K562 (cell line): Measurements from ENCODE around the gene ASPHD2. TPM values are rescaled to one million over a fixed set of nuclear protein-coding genes. Genes with fewer than 3 reads are reported as not detected.

Experiments used
- ATAC-seq: fragments of 200-7000 bp; cut with Tn5 transposase; 3 replicates; pipeline ENCODE4 v1.9.1; 2020; ENCODE audit warnings: moderate library complexity
- BruUV-seq: library from RNA; stranded (reverse); fragments of 400-500 nt; replicated peaks from 2 replicates; lab custom pipeline; 2021; lab: Mats Ljungman, UMichigan
- CTCF ChIA-PET: fragments of 300-600 bp; formaldehyde crosslinking; extraction: SDS; loops from one replicate; lab custom pipeline; 2021; ENCODE audit warnings: low intra/inter-chr PET ratio; lab: Yijun Ruan, JAX
- POLR2A ChIA-PET: fragments of 300-600, 350-650 bp; sonication (Branson Sonifier 250); formaldehyde crosslinking; extraction: SDS; loops from one replicate; lab custom pipeline; 2021; ENCODE audit warnings: antibody characterized with exemption, inconsistent platforms; lab: Yijun Ruan, JAX
- DNase-seq, 4 experiments: peaks; one replicate each; pipeline versions ENCODE4 v3.0.0 to v3.0.0-alpha.2; 2011 to 2018; ENCODE audit warnings: low spot score in 3 of 4, mixed read lengths in 3 of 4; ENCODE audit errors: extremely low read depth in 1 of 4
- FAIRE-seq: peaks from 2 replicates; lab custom pipeline; 2011; peaks lifted over from hg19 to GRCh38; lab: Jason Lieb, UNC
- H2AFZ ChIP-seq: 2 replicates; pipeline ENCODE4 v1.6.0; 2011; ENCODE audit warnings: low read depth, low read length, control low read depth, inconsistent platforms
- H3K27ac ChIP-seq: fragments of 200-600 bp; 3 replicates; pipeline ENCODE4 v1.8.0; 2011; ENCODE audit warnings: low read depth, mild to moderate bottlenecking, control low read depth, inconsistent platforms, low read length, moderate library complexity, mixed read lengths; ENCODE audit errors: extremely low read depth
- H3K27me3 ChIP-seq, 2 experiments: fragments of 300-600 bp in 1 of 2; 2 replicates in 1 of 2; 3 replicates in 1 of 2; pipeline versions ENCODE4 v1.6.0 to v1.8.0; 2011; ENCODE audit warnings: inconsistent platforms in 2 of 2, low read length in 2 of 2, mild to moderate bottlenecking in 1 of 2, mixed read lengths in 1 of 2, moderate library complexity in 1 of 2; ENCODE audit not compliant: control insufficient read depth in 2 of 2, insufficient read depth in 2 of 2
- H3K36me3 ChIP-seq: fragments of 300-600 bp; 3 replicates; pipeline ENCODE4 v1.8.0; 2011; ENCODE audit warnings: mild to moderate bottlenecking, low read length, inconsistent platforms; ENCODE audit not compliant: control insufficient read depth, insufficient read depth
- H3K4me1 ChIP-seq, 2 experiments: fragments of 200-600 bp in 1 of 2; replicated peaks in 1 of 2; 2 replicates in 1 of 2; 3 replicates in 1 of 2; pipeline versions ENCODE4 v1.5.1 to v1.8.0; 2011; ENCODE audit warnings: inconsistent platforms in 2 of 2, low read length in 2 of 2, mild to moderate bottlenecking in 1 of 2, mixed read lengths in 1 of 2, moderate library complexity in 1 of 2; ENCODE audit not compliant: control insufficient read depth in 2 of 2, insufficient read depth in 2 of 2
- H3K4me2 ChIP-seq: 2 replicates; pipeline ENCODE4 v1.6.1; 2011; ENCODE audit warnings: low read length, control low read depth, inconsistent platforms, mixed read lengths; ENCODE audit not compliant: insufficient read depth
- H3K4me3 ChIP-seq: fragments of 200-600 bp; sonication (generic), shearing (Covaris generic); 2 replicates; pipeline ENCODE4 v1.5.1; 2016; ENCODE audit warnings: control low read depth, inconsistent platforms
- H3K79me2 ChIP-seq: fragments of 200-600 bp; 3 replicates; pipeline ENCODE4 v1.8.0; 2011; ENCODE audit warnings: low read length, inconsistent platforms; ENCODE audit not compliant: control insufficient read depth, insufficient read depth
- H3K9ac ChIP-seq, 2 experiments: 2 replicates each; pipeline versions ENCODE4 v1.6.0 to v1.6.1; 2011; ENCODE audit warnings: low read depth in 2 of 2, low read length in 2 of 2, control low read depth in 1 of 2, inconsistent platforms in 1 of 2, mild to moderate bottlenecking in 1 of 2, mixed read lengths in 1 of 2; ENCODE audit not compliant: insufficient read depth in 1 of 2
- H3K9me1 ChIP-seq: one replicate; pipeline ENCODE4 v1.6.0; 2011; ENCODE audit warnings: inconsistent platforms, mild to moderate bottlenecking, low read length, moderate library complexity; ENCODE audit not compliant: control insufficient read depth, insufficient read depth
- H3K9me3 ChIP-seq: replicated peaks from 2 replicates; pipeline ENCODE4 v1.5.1; 2011; ENCODE audit warnings: low read depth, low read length, inconsistent platforms; ENCODE audit not compliant: control insufficient read depth, insufficient read depth
- H4K20me1 ChIP-seq: replicated peaks from 2 replicates; pipeline ENCODE4 v1.6.1; 2011; ENCODE audit warnings: low read length, inconsistent platforms, mixed read lengths; ENCODE audit not compliant: control insufficient read depth, insufficient read depth
- GATA2 ChIP-seq: sonication (generic); formaldehyde crosslinking; IDR thresholded peaks from 2 replicates; pipeline ENCODE4 v1.4.0; 2020; ENCODE audit warnings: mild to moderate bottlenecking, missing genetic modification reagents
- KAT2B ChIP-seq: IDR thresholded peaks from one replicate; pipeline ENCODE4 v1.6.1; 2012; ENCODE audit warnings: low read depth, mild to moderate bottlenecking, control low read depth, inconsistent platforms, low read length, moderate library complexity
- LCOR ChIP-seq: sonication (generic); formaldehyde crosslinking; IDR thresholded peaks from 2 replicates; pipeline ENCODE4 v1.8.0; 2022; ENCODE audit warnings: mild to moderate bottlenecking, missing genetic modification reagents
- NR2F6 ChIP-seq: fragments of 450-650 bp; formaldehyde crosslinking; IDR thresholded peaks from 2 replicates; pipeline ENCODE4 v1.4.0; 2020; ENCODE audit warnings: mild to moderate bottlenecking
- POLR3A ChIP-seq: IDR thresholded peaks from 2 replicates; pipeline ENCODE4 v1.6.1; 2011; ENCODE audit warnings: borderline replicate concordance, mild to moderate bottlenecking, moderate library complexity; ENCODE audit not compliant: insufficient read length, insufficient read depth; ENCODE audit errors: extremely low read depth
- POLR3G ChIP-seq: IDR thresholded peaks from 2 replicates; pipeline ENCODE4 v1.6.1; 2011; ENCODE audit not compliant: insufficient read length, insufficient replicate concordance; ENCODE audit errors: extremely low read depth
- XRCC3 ChIP-seq: fragments of 450-650 bp; IDR thresholded peaks from 2 replicates; pipeline ENCODE4 v1.6.1; 2017; ENCODE audit warnings: mild to moderate bottlenecking, moderate library complexity
- ZNF830 ChIP-seq: fragments of 250-450 bp; sonication (Bioruptor Pico); IDR thresholded peaks from 2 replicates; pipeline ENCODE4 v1.5.0; 2021; ENCODE audit warnings: mild to moderate bottlenecking
- WGBS: fragments of 100-300 bp; shearing (Covaris generic); methylation state at CpG from one replicate; pipeline ENCODE4 v1.1.6; 2016; ENCODE audit warnings: low coverage, mixed read lengths; ENCODE audit not compliant: insufficient coverage; ENCODE audit errors: missing lambda C conversion rate; 5-methylcytosine and 5-hydroxymethylcytosine counted together
- in situ Hi-C: fragments of 300-500 bp; cut with MboI; formaldehyde crosslinking; loops from 4 replicates; pipeline ENCODE4 v1.15.0; 2018; ENCODE audit warnings: inconsistent platforms, mixed read lengths
- intact Hi-C: fragments of 100-400 bp; cut with micrococcal nuclease; formaldehyde crosslinking; loops from 2 replicates; pipeline ENCODE4 v1.14.2; 2022
- polyA plus RNA-seq, 8 experiments: library from polyadenylated mRNA; depleted of rRNA in 4 of 8; stranded (reverse) in 5 of 8; unstranded in 3 of 8; fragments of >200 nt; fragmentation: Nextera tagmentation in 2 of 8; fragmentation: Illumina TruSeq in 1 of 8; extraction: Ambion mirVana in 2 of 8; extraction: Trizol in 1 of 8; gene quantifications; 2 replicates each; pipeline versions ENCODE4 v1.2.1 to v1.2.3, GENCODE V29; 2011 to 2014; ENCODE audit warnings: inconsistent platforms in 1 of 8, missing spikeins in 1 of 8
- total RNA-seq, 7 experiments: library from RNA; depleted of rRNA in 6 of 7; stranded (reverse); fragments of >200 nt in 6 of 7; fragmentation: Illumina TruSeq in 2 of 7; extraction: Trizol in 2 of 7; gene quantifications; 2 replicates each; pipeline versions ENCODE4 v1.2.1 to v1.2.3, GENCODE V29; 2011 to 2021; ENCODE audit warnings: low replicate concordance in 1 of 7

The ASPHD2 gene
- total and polyA plus RNA-seq, 9 of the 15 experiments (the other 6 are each of a cell fraction or from before 2014, with no cell fraction given) = 0.18 to 0.64 (median 0.36) TPM

DNA sequence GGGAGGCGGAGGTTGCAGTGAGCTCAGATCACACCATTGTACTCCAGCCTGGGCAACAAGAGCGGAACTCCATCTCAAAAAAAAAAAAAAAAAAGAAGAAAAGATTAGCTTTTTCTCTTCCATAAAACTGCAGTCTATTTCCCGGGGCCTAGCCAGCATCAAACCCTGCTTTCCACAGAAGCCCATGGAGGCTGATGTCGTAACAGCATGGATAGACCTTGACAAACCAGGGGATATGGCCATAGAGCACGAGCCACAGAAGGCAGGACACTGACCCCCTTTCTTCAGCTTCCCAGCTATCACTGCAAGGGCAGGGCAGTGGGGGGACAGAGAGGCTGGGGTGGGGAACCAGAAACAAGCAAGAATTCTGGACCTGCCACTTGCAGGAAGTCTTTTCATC is 33.0 kb downstream of the ASPHD2 start:
- peaks cover 91% of the 10 kb centered on the region; the same call in 2 of the 3 replicates for H3K36me3 ChIP-seq
- CTCF ChIA-PET = interaction anchor here (0.9 to 4.0 kb wide), 3 partner anchors 63 to 97 kb away, joined by 3 to 57 read pairs (median 4); no protein-coding TSS in a partner anchor
- POLR2A ChIA-PET = interaction anchor here (0.5 to 0.8 kb wide), 4 partner anchors 17 to 67 kb away, joined by 3 to 4 read pairs (median 3); no protein-coding TSS in a partner anchor
- H4K20me1 ChIP-seq = no peaks in the 10 kb centered on the region; the same call in 1 of the 2 replicates
- no peaks in the 10 kb centered on the region for H3K9me1 ChIP-seq
- no peak overlapping the region for H3K4me2 ChIP-seq
- intact Hi-C loops = no loop called here
- H3K27ac ChIP-seq = no peak overlapping the region
- TF ChIP-seq KAT2B (no peak), ZNF830 (no peak), GATA2 (CRISPR knock-in tag) (no peak), POLR3G (no peak), LCOR (CRISPR knock-in tag) (no peak), NR2F6 (CRISPR knock-in tag) (no peak), POLR3A (no peak), XRCC3 (no peak)
- TF ChIP-seq, all 486 proteins: peak for 0
- in situ Hi-C loops = loop anchor here (5.0 kb wide), 1 partner anchor 60 kb away; no protein-coding TSS in a partner anchor
- Histone ChIP-seq H2AFZ (no peak overlapping the region), H3K27me3 (no peaks in the 10 kb centered on the region), H3K79me2 (peaks cover 11% of the 10 kb centered on the region; the same call in 1 of the 3 replicates), H3K4me1 (peaks cover 0 to 5% of the 10 kb centered on the region in 2 experiments; a peak in 3 of 5 replicates), H3K4me3 (no peak overlapping the region), H3K9me3 (no peaks in the 10 kb centered on the region), H3K9ac (no peak overlapping the region)
- no peak for DNase-seq
- WGBS = 89% methylated on average over 4 of the region's 5 CpGs
- ATAC-seq = no peak
- BruUV-seq = no TSS peak
- FAIRE-seq = no peak
